Measurements from ENCODE around the gene PRPSAP1.
A peak's percentile ranks its signal among the peaks of the same experiment; 100 is the strongest.

PRPSAP1 gene

GRCh38 chr17:76397184-76397583 lies 43.5 kb upstream of the PRPSAP1 start:
- in situ Hi-C loops (cut with HindIII; ENCODE audit: low pct_ligation_motif_present, low sequenced_read_pairs): no loop called here
- Histone ChIP-seq H3K36me3 (replicated peaks) (peaks cover 73% of the 10 kb centered on the region), H3K4me3 (ENCODE audit: low read depth, low read length) (no peak overlapping the region), H3K27me3 (replicated peaks) (no peaks in the 10 kb centered on the region), H3K27ac (no peak overlapping the region)
- TF ChIP-seq CTCF (IDR thresholded peaks at IDR 0.05; ENCODE audit: low read depth, low read length, missing control alignments): peak; percentile 47
- DNase-seq: no peak

GRCh38 chr17:76395980-76396379 lies 42.3 kb upstream of the PRPSAP1 start:
- no peak overlapping the region for H3K27ac ChIP-seq
- no peaks in the 10 kb centered on the region for H3K27me3 ChIP-seq (replicated peaks)
- in situ Hi-C loops (cut with HindIII; ENCODE audit: low pct_ligation_motif_present, low sequenced_read_pairs): no loop called here
- DNase-seq: no peak
- H3K4me3 ChIP-seq (ENCODE audit: low read depth, low read length): no peak overlapping the region
- peaks cover 70% of the 10 kb centered on the region for H3K36me3 ChIP-seq (replicated peaks)
- TF ChIP-seq CTCF (IDR thresholded peaks at IDR 0.05; ENCODE audit: low read depth, low read length, missing control alignments): no peak

GRCh38 chr17:76394166-76394565 lies 40.5 kb upstream of the PRPSAP1 start:
- H3K36me3 ChIP-seq (replicated peaks): peaks cover 56% of the 10 kb centered on the region
- in situ Hi-C loops (cut with HindIII; ENCODE audit: low pct_ligation_motif_present, low sequenced_read_pairs): no loop called here
- TF ChIP-seq CTCF (IDR thresholded peaks at IDR 0.05; ENCODE audit: low read depth, low read length, missing control alignments): no peak
- DNase-seq: no peak
- H3K4me3 ChIP-seq (ENCODE audit: low read depth, low read length): no peak overlapping the region
- H3K27ac ChIP-seq: no peak overlapping the region
- no peaks in the 10 kb centered on the region for H3K27me3 ChIP-seq (replicated peaks)

GRCh38 chr17:76391200-76391715 lies 37.5 kb upstream of the PRPSAP1 start:
- in situ Hi-C loops (cut with HindIII; ENCODE audit: low pct_ligation_motif_present, low sequenced_read_pairs): no loop called here
- no peak overlapping the region for H3K4me3 ChIP-seq (ENCODE audit: low read depth, low read length)
- no peaks in the 10 kb centered on the region for H3K27me3 ChIP-seq (replicated peaks)
- H3K36me3 ChIP-seq (replicated peaks): peaks cover 52% of the 10 kb centered on the region
- TF ChIP-seq CTCF (IDR thresholded peaks at IDR 0.05; ENCODE audit: low read depth, low read length, missing control alignments): no peak
- H3K27ac ChIP-seq: no peak overlapping the region
- DNase-seq: no peak

- no peak for DNase-seq
- Histone ChIP-seq H3K36me3 (replicated peaks) (peaks cover 46% of the 10 kb centered on the region), H3K4me3 (ENCODE audit: low read depth, low read length) (no peak overlapping the region), H3K27ac (no peak overlapping the region), H3K27me3 (replicated peaks) (no peaks in the 10 kb centered on the region)
- no peak for TF ChIP-seq CTCF (IDR thresholded peaks at IDR 0.05; ENCODE audit: low read depth, low read length, missing control alignments)
- in situ Hi-C loops (cut with HindIII; ENCODE audit: low pct_ligation_motif_present, low sequenced_read_pairs): no loop called here
Observed at GRCh38 chr17:76390003-76390421, 36.3 kb upstream of the PRPSAP1 start.
